ENCODE results near the gene IQCN. TPM values are rescaled to one million over a fixed set of nuclear protein-coding genes. Genes with fewer than 3 reads are reported as not detected.

Gene IQCN
- total RNA-seq, 2 experiments from 2014 or later: 0.38 to 1.1 TPM

GRCh38 chr19:18263324-18264136 lies 10.7 kb downstream of the IQCN start:
- no peak for DNase-seq (ENCODE audit: low spot score)
- H3K79me2 ChIP-seq (ENCODE audit: insufficient read depth, low read depth, low read length): no peaks in the 10 kb centered on the region
- TF ChIP-seq CTCF (conservative IDR thresholded peaks at IDR 0.05; ENCODE audit: low read length) (no peak), EZH2phosphoT487 (IDR thresholded peaks at IDR 0.05; ENCODE audit: borderline replicate concordance, low read depth, low read length) (no peak)
- ChIA-PET POLR2A (no interaction called here), CTCF (ENCODE audit: unreplicated experiment) (no interaction called here)
- no peaks in the 10 kb centered on the region for H3K9me3 ChIP-seq (ENCODE audit: low read length)
- H3K4me3 ChIP-seq (ENCODE audit: low read depth, low read length, poor library complexity, severe bottlenecking): no peak overlapping the region
- no peak overlapping the region for H3K4me2 ChIP-seq (ENCODE audit: low read length)
- no peaks in the 10 kb centered on the region for H4K20me1 ChIP-seq (ENCODE audit: insufficient read depth, low read length)
- no peaks in the 10 kb centered on the region for H3K9me2 ChIP-seq (ENCODE audit: insufficient read depth, low read length)
- no peak overlapping the region for H2AFZ ChIP-seq (ENCODE audit: low read length)
- H3K36me3 ChIP-seq (ENCODE audit: insufficient read depth, low read length): no peaks in the 10 kb centered on the region
- H3K4me1 ChIP-seq (ENCODE audit: insufficient read depth, low read length, poor library complexity, severe bottlenecking): peaks cover 11% of the 10 kb centered on the region
- no peak overlapping the region for H3K27ac ChIP-seq (ENCODE audit: low read depth, low read length, poor library complexity, severe bottlenecking)
- no TSS peak for BruUV-seq (replicated peaks)
- intact Hi-C loops (cut with micrococcal nuclease; ENCODE audit: unreplicated experiment): no loop called here

GRCh38 chr19:18262917-18263316 lies 11.3 kb downstream of the IQCN start:
- peaks cover 11% of the 10 kb centered on the region for H3K4me1 ChIP-seq (ENCODE audit: insufficient read depth, low read length, poor library complexity, severe bottlenecking)
- no peak for DNase-seq (ENCODE audit: low spot score)
- no peak for TF ChIP-seq EZH2phosphoT487 (IDR thresholded peaks at IDR 0.05; ENCODE audit: borderline replicate concordance, low read depth, low read length)
- TF ChIP-seq CTCF (conservative IDR thresholded peaks at IDR 0.05; ENCODE audit: low read length): no peak
- no peak overlapping the region for H3K4me3 ChIP-seq (ENCODE audit: low read depth, low read length, poor library complexity, severe bottlenecking)
- H3K9me3 ChIP-seq (ENCODE audit: low read length): no peaks in the 10 kb centered on the region
- no peak overlapping the region for H3K4me2 ChIP-seq (ENCODE audit: low read length)
- CTCF ChIA-PET (ENCODE audit: unreplicated experiment): no interaction called here
- H3K36me3 ChIP-seq (ENCODE audit: insufficient read depth, low read length): no peaks in the 10 kb centered on the region
- intact Hi-C loops (cut with micrococcal nuclease; ENCODE audit: unreplicated experiment): no loop called here
- no peak overlapping the region for H2AFZ ChIP-seq (ENCODE audit: low read length)
- no peaks in the 10 kb centered on the region for H3K79me2 ChIP-seq (ENCODE audit: insufficient read depth, low read depth, low read length)
- POLR2A ChIA-PET: no interaction called here
- no TSS peak for BruUV-seq (replicated peaks)
- H4K20me1 ChIP-seq (ENCODE audit: insufficient read depth, low read length): no peaks in the 10 kb centered on the region
- H3K27ac ChIP-seq (ENCODE audit: low read depth, low read length, poor library complexity, severe bottlenecking): no peak overlapping the region
- H3K9me2 ChIP-seq (ENCODE audit: insufficient read depth, low read length): no peaks in the 10 kb centered on the region

- H3K79me2 ChIP-seq (ENCODE audit: insufficient read depth, low read depth, low read length): no peaks in the 10 kb centered on the region
- peaks cover 11% of the 10 kb centered on the region for H3K4me1 ChIP-seq (ENCODE audit: insufficient read depth, low read length, poor library complexity, severe bottlenecking)
- no peak overlapping the region for H3K4me3 ChIP-seq (ENCODE audit: low read depth, low read length, poor library complexity, severe bottlenecking)
- no peaks in the 10 kb centered on the region for H3K9me3 ChIP-seq (ENCODE audit: low read length)
- no peak overlapping the region for H2AFZ ChIP-seq (ENCODE audit: low read length)
- no peak overlapping the region for H3K27ac ChIP-seq (ENCODE audit: low read depth, low read length, poor library complexity, severe bottlenecking)
- H3K4me2 ChIP-seq (ENCODE audit: low read length): no peak overlapping the region
- H3K9me2 ChIP-seq (ENCODE audit: insufficient read depth, low read length): no peaks in the 10 kb centered on the region
- ChIA-PET POLR2A (interaction anchor here (0.5 to 0.8 kb wide), 2 partner anchors 571 to 618 kb away, joined by 3 to 5 read pairs; no protein-coding TSS in a partner anchor), CTCF (ENCODE audit: unreplicated experiment) (no interaction called here)
- DNase-seq (ENCODE audit: low spot score): no peak
- H3K36me3 ChIP-seq (ENCODE audit: insufficient read depth, low read length): no peaks in the 10 kb centered on the region
- BruUV-seq (replicated peaks): no TSS peak
- no peaks in the 10 kb centered on the region for H4K20me1 ChIP-seq (ENCODE audit: insufficient read depth, low read length)
- no peak for TF ChIP-seq CTCF (conservative IDR thresholded peaks at IDR 0.05; ENCODE audit: low read length)
- no peak for TF ChIP-seq EZH2phosphoT487 (IDR thresholded peaks at IDR 0.05; ENCODE audit: borderline replicate concordance, low read depth, low read length)
- intact Hi-C loops (cut with micrococcal nuclease; ENCODE audit: unreplicated experiment): no loop called here
Observed at GRCh38 chr19:18262144-18262543, 12.1 kb downstream of the IQCN start.
